GM18502 (cell line): ENCODE data around the gene SLC22A25.
"Not testable (repeated sequence)": the region's sequence is repeated elsewhere in the genome, so short reads cannot be mapped to it uniquely, and the experiment has no call there.

Experiments used
- ATAC-seq: cut with Tn5 transposase; IDR thresholded peaks from one replicate; pipeline ENCODE4 v1.9.1; 2021; ENCODE audit warnings: mild to moderate bottlenecking; ENCODE audit not compliant: unreplicated experiment, poor library complexity

The SLC22A25 gene

GRCh38 chr11:63243533-63243932 is at the start of gene SLC22A25:
Gene SLC22A25 (minus strand): TSS chr11:63243599. CDS start chr11:63229652, 13,947 bp downstream.
- no peak for ATAC-seq

- ATAC-seq, result no peak
Observed at GRCh38 chr11:63290285-63290684, 46.9 kb upstream of the SLC22A25 start.

- no peak for ATAC-seq
Observed at GRCh38 chr11:63289658-63290057, 46.3 kb upstream of the SLC22A25 start.

- ATAC-seq, result no peak
Observed at GRCh38 chr11:63282579-63282978, 39.2 kb upstream of the SLC22A25 start.

DNA sequence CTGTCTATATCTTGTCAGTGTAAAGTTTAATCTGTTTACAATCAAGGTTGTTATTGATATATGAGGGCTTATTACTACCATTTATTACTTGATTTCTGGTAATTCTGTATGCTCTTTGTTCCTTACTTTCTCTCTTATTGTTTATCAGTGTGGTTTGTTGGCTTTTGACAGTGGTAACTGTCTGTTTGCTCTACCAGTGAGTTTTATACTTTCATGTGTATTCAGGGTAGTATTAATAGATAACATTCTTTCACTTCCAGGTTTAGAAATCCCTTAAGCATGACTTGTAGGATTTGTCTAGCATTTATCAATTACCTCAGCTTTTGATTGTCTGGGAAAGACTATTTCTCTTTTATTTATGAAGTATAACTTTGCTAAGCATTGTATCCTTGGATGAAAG is 37.5 kb upstream of the SLC22A25 start:
- ATAC-seq, result no peak

- ATAC-seq, result no peak
Observed at GRCh38 chr11:63277345-63277943, 34.0 kb upstream of the SLC22A25 start.

- ATAC-seq, result no peak
Observed at GRCh38 chr11:63274776-63275175, 31.4 kb upstream of the SLC22A25 start.

DNA sequence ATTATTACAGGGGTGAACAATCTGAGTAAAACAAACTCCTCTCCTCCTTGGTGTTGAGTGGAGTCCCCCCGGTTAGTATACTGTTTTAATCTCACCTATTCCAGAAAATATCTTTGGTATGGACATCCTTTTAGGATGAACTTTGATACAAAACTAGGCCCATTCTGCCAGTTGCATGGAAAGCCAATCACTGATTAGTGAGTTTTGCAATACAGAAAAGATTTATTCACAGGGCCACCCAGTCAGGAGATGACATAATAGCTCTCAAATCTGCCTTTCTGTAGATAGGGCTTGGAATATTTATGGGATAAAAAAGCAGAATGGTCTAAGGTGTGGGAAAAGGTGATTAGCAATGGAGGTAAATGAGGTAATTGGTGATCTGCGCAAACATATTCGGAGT is 30.3 kb upstream of the SLC22A25 start:
- ATAC-seq, result no peak

DNA sequence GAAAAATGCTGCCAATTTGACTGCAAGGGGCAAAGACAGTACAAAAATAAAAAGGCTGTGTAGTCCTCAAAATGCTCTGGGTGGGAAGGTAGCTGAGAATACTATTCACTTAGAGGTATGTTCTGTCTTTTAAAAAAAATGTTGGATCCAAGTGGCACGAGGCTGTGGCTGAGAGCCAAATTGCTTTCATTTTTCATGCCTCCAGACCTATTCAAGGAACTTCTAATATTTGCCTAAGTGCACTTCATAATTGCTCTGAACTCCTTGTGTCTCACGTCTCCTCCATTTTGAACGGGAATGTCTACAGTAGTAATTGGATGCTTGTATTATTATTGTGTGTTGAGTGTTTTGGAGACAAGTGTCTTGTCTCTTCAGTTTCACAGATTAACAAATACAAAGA is 19.1 kb upstream of the SLC22A25 start:
- no peak for ATAC-seq

GRCh38 chr11:63251312-63251711 is 7.9 kb upstream of the SLC22A25 start:
- no peak for ATAC-seq

GRCh38 chr11:63250162-63251050 is 7.0 kb upstream of the SLC22A25 start:
- ATAC-seq, result no peak

- no peak for ATAC-seq
Observed at GRCh38 chr11:63248966-63249365, 5.6 kb upstream of the SLC22A25 start.

DNA sequence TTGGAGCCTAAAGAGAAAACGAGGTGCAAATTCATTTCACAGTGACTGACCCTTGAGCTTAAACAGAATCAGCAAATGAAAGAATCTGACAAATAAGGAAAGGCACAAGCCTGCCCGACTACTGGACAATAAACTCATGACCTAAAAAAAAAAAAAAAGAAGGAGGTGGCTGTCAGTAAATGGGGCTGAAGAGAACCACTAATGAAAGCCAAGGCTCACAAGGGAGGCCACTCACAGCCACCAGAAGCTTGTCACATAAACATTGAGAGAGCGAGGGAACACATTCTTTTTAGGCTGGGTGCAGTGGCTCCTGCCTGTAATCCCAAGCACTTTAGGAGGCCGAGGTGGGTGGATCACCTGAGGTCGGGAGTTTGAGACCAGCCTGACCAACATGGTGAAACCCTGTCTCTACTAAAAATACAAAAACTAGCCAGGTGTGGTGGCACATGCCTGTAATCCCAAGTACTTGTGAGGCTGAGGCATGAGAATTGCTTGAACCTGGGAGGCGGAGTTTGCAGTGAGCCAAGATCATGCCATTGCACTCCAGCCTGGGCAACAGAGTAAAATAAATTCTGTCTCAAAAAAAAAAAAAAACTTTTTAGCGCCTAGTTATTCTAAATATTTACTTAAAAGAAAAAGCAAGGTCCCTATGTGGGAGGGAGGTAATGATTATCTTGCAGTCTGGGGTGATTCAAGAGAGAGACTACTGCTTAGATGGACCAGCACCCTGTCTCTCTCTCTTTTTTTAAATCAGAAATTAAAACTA is 4.0 kb upstream of the SLC22A25 start:
- ATAC-seq, result not testable (repeated sequence)

- ATAC-seq, result no peak
Observed at GRCh38 chr11:63246045-63246444, 2.6 kb upstream of the SLC22A25 start.

- no peak for ATAC-seq
Observed at GRCh38 chr11:63244862-63245261, 1.5 kb upstream of the SLC22A25 start.

- ATAC-seq, result no peak
Observed at GRCh38 chr11:63242089-63242781, 1.2 kb downstream of the SLC22A25 start.

GRCh38 chr11:63240791-63241379 is 2.5 kb downstream of the SLC22A25 start:
- no peak for ATAC-seq

- no peak for ATAC-seq
Observed at GRCh38 chr11:63240098-63240497, 3.3 kb downstream of the SLC22A25 start.

- no peak for ATAC-seq
Observed at GRCh38 chr11:63239254-63239653, 4.1 kb downstream of the SLC22A25 start.

GRCh38 chr11:63237413-63237812 is 6.0 kb downstream of the SLC22A25 start:
- no peak for ATAC-seq
